Measurements from ENCODE around the gene EHBP1. TPM values are rescaled to one million over a fixed set of nuclear protein-coding genes. Genes with fewer than 3 reads are reported as not detected.

EHBP1 gene
- polyA plus RNA-seq, 3 donors = 4.2 to 6.1 (median 6.0) TPM

DNA sequence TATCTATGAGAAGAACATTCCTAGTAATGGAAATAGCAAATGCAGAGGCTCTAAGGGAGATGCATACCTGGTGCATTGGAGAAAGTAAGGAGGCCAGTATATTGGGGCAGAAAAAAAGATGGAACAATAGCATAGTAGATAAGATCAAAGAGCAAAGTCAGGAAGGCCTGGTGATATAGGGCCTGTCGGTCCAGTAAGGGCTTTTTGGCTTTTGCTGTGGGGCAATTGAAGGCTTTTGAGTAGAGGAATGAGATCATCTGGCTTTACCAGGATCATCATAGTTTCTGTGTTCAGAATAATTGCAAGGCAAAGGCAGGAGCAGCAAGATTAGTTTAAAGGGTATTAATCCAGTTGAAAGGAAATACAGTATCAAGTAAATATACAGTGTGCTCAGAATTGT lies 111.8 kb downstream of the EHBP1 start:
- Histone ChIP-seq H2AFZ (ENCODE audit: insufficient read depth, low read depth, low read length, poor library complexity, severe bottlenecking) (no peak overlapping the region), H3K4me3 (replicated peaks in 1 of 3; ENCODE audit: low read depth in 2 of 3, low read length in 3 of 3) (no peak overlapping the region), H3K27ac (ENCODE audit: low read depth in 1 of 2, low read length in 2 of 2) (no peak overlapping the region), H4K20me1 (ENCODE audit: insufficient read depth, low read length) (no peaks in the 10 kb centered on the region), H3K36me3 (replicated peaks in 1 of 2; ENCODE audit: control insufficient read depth in 1 of 2, insufficient read depth in 2 of 2, low read length in 2 of 2) (no peaks in the 10 kb centered on the region), H3K9ac (ENCODE audit: insufficient read depth, low read length, poor library complexity, severe bottlenecking) (no peak overlapping the region), H3K79me2 (ENCODE audit: insufficient read depth, low read length) (no peaks in the 10 kb centered on the region), H3K4me1 (ENCODE audit: control insufficient read depth in 1 of 2, insufficient read depth in 2 of 2, low read length in 2 of 2) (no peaks in the 10 kb centered on the region), H3K4me2 (replicated peaks; ENCODE audit: extremely low read depth, low read length, poor library complexity, severe bottlenecking) (no peak overlapping the region), H3K27me3 (ENCODE audit: control insufficient read depth in 2 of 2, insufficient read depth in 2 of 2, low read length in 2 of 2) (no peaks in the 10 kb centered on the region), H3K9me3 (replicated peaks in 1 of 2; ENCODE audit: control insufficient read depth in 1 of 2, insufficient read depth in 1 of 2, low read length in 2 of 2) (no peaks in the 10 kb centered on the region)
- H3K36me3 Mint-ChIP-seq = peaks cover 0 to 3% of the 10 kb centered on the region in 2 donors
- no peak overlapping the region for H3K27ac Mint-ChIP-seq
- WGBS (ENCODE audit: insufficient coverage) = 100% methylated on average over 1 of the region's 1 CpG
- peaks cover 0 to 3% (median 0%) of the 10 kb centered on the region in 7 donors for H3K9me3 Mint-ChIP-seq
- DNase-seq = no peak
- peaks cover 7% of the 10 kb centered on the region for H3K4me1 Mint-ChIP-seq
- H3K27me3 Mint-ChIP-seq (ENCODE audit: low read depth in 3 of 3) = peaks cover 0 to 1% (median 0%) of the 10 kb centered on the region in 3 donors
- no peak overlapping the region for H3K4me3 Mint-ChIP-seq
- no peak for TF ChIP-seq CTCF (IDR thresholded peaks at IDR 0.05)
- intact Hi-C loops (cut with micrococcal nuclease) = no loop called here

- no peaks in the 10 kb centered on the region for H3K79me2 ChIP-seq (ENCODE audit: insufficient read depth, low read length)
- no peak for TF ChIP-seq CTCF (IDR thresholded peaks at IDR 0.05)
These were observed 112.6 kb downstream of the EHBP1 start for GRCh38 chr2:62817995-62818713.

More at GRCh38 chr2:62817995-62818713, 112.6 kb downstream of the EHBP1 start:
- Mint-ChIP-seq H3K36me3 (peaks cover 0 to 3% of the 10 kb centered on the region in 2 donors), H3K27me3 (ENCODE audit: low read depth in 3 of 3) (peaks cover 0 to 1% (median 0%) of the 10 kb centered on the region in 3 donors), H3K4me1 (peaks cover 7% of the 10 kb centered on the region), H3K4me3 (no peak overlapping the region), H3K27ac (no peak overlapping the region), H3K9me3 (peaks cover 0 to 3% (median 0%) of the 10 kb centered on the region in 7 donors)
- DNase-seq = no peak
- no peaks in the 10 kb centered on the region for H3K9me3 ChIP-seq (replicated peaks in 1 of 2; ENCODE audit: control insufficient read depth in 1 of 2, insufficient read depth in 1 of 2, low read length in 2 of 2)
- H3K9ac ChIP-seq (ENCODE audit: insufficient read depth, low read length, poor library complexity, severe bottlenecking) = no peak overlapping the region
- H3K4me3 ChIP-seq (replicated peaks in 1 of 3; ENCODE audit: low read depth in 2 of 3, low read length in 3 of 3) = no peak overlapping the region
- H2AFZ ChIP-seq (ENCODE audit: insufficient read depth, low read depth, low read length, poor library complexity, severe bottlenecking) = no peak overlapping the region
- H3K27ac ChIP-seq (ENCODE audit: low read depth in 1 of 2, low read length in 2 of 2) = no peak overlapping the region
- H4K20me1 ChIP-seq (ENCODE audit: insufficient read depth, low read length) = no peaks in the 10 kb centered on the region
- H3K36me3 ChIP-seq (replicated peaks in 1 of 2; ENCODE audit: control insufficient read depth in 1 of 2, insufficient read depth in 2 of 2, low read length in 2 of 2) = no peaks in the 10 kb centered on the region
- intact Hi-C loops (cut with micrococcal nuclease) = no loop called here
- H3K27me3 ChIP-seq (ENCODE audit: control insufficient read depth in 2 of 2, insufficient read depth in 2 of 2, low read length in 2 of 2) = no peaks in the 10 kb centered on the region
- no peaks in the 10 kb centered on the region for H3K4me1 ChIP-seq (ENCODE audit: control insufficient read depth in 1 of 2, insufficient read depth in 2 of 2, low read length in 2 of 2)
- no peak overlapping the region for H3K4me2 ChIP-seq (replicated peaks; ENCODE audit: extremely low read depth, low read length, poor library complexity, severe bottlenecking)
- WGBS (ENCODE audit: insufficient coverage) = 100% methylated on average over 1 of the region's 2 CpGs

All from CD14-positive monocyte (primary cell).